ENCODE measurements around the gene FHIT. TPM values are rescaled to one million over a fixed set of nuclear protein-coding genes. Genes with fewer than 3 reads are reported as not detected.

Gene FHIT
- total and polyA plus RNA-seq, 5 experiments from 2014 or later, result 11.7 to 32.3 (median 15.5) TPM

DNA sequence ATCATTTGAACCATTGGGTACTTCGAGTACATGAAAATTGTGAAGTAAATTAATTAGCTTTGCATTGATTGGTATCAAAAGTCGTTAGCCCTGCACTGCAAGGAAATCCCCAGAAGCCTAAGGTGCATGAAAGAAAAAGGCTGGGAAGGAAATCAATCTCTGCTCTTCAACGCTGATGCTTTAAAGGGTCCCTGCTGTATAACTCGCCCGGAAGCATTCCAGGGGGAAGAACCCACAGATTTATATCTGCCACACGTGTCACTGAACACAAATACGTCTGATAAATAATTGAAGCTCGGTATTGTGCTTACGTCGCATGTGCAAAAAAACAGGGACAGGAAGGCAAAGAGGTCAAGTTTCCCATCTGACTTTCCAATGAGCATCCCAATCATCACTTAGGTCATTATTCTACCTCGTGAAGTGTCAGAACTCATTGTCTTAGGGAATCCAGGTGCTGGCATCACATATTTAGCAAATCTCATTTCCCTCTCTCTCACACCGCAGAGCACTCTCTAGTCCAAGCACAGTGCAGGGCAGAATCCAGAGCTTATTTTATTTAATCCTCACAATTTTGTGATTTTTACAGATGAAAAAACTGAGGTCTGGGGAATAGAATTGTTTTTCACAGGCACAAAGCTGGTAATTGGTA lies 1397.1 kb downstream of the FHIT start:
- H3K36me3 Mint-ChIP-seq, result peaks cover 0 to 9% (median 7%) of the 10 kb centered on the region in 3 donors
- no peaks in the 10 kb centered on the region for H3K27me3 Mint-ChIP-seq
- no peak overlapping the region for H3K4me3 Mint-ChIP-seq
- ATAC-seq (no peak), DNase-seq (no peak)
- no peak overlapping the region for H3K27ac Mint-ChIP-seq
- H3K4me1 Mint-ChIP-seq, result peaks cover 7 to 13% (median 10%) of the 10 kb centered on the region in 4 donors
- POLR2A ChIA-PET, result no interaction called here
- H3K9me3 Mint-ChIP-seq, result no peaks in the 10 kb centered on the region

DNA sequence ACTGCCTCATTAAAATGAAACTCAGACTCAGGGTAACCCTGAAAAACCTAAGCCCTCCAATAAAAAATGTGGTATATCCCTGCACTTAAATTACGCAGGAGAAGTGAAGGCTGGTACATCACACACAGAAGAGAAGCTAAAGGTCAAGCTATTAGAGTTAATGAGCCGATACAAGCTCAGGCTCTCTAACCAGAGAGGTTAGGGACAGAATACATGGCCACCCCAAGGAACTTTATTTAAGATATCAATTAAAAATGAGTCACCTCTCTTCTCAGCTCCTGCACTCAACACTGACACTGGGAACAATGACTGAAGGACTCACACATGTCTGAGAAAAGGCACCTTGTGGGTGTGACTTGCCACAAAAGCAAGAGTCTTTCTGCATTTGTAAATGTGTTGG lies 1400.8 kb downstream of the FHIT start:
- Mint-ChIP-seq H3K4me1 (peaks cover 0 to 4% (median 0%) of the 10 kb centered on the region in 4 donors), H3K9me3 (peaks cover 2 to 15% (median 9%) of the 10 kb centered on the region in 9 donors), H3K27me3 (no peaks in the 10 kb centered on the region), H3K27ac (no peak overlapping the region), H3K36me3 (peaks cover 7 to 24% (median 21%) of the 10 kb centered on the region in 3 donors), H3K4me3 (no peak overlapping the region)
- POLR2A ChIA-PET, result no interaction called here
- ATAC-seq (no peak), DNase-seq (no peak)

DNA sequence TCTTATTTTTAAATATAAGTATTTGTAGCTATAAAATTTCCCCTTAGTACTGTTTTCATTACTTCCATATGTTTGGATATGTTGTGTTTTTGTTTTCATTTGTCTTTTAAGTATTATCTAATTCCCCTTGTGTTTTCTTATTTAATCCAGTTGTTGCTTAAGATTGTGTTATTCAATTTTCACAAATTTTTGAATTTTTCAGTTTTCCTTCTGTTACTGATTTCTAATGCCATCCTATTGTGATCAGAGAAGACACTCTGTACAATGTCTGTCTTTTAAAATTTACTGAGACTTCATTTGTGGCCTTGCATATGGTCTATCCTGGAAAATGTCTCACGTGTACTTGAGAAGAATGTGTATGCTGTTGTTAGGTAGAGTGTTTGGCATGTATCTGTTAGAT lies 1405.9 kb downstream of the FHIT start:
- Mint-ChIP-seq H3K9me3 (peaks cover 2 to 15% (median 9%) of the 10 kb centered on the region in 9 donors), H3K36me3 (peaks cover 10 to 21% (median 14%) of the 10 kb centered on the region in 3 donors), H3K27ac (peak overlapping the region in 2 of 10 donors; percentile 29 to 68), H3K4me1 (peaks cover 9 to 18% (median 14%) of the 10 kb centered on the region in 4 donors), H3K4me3 (no peak overlapping the region), H3K27me3 (no peaks in the 10 kb centered on the region)
- POLR2A ChIA-PET, result no interaction called here
- ATAC-seq (no peak), DNase-seq (no peak)

DNA sequence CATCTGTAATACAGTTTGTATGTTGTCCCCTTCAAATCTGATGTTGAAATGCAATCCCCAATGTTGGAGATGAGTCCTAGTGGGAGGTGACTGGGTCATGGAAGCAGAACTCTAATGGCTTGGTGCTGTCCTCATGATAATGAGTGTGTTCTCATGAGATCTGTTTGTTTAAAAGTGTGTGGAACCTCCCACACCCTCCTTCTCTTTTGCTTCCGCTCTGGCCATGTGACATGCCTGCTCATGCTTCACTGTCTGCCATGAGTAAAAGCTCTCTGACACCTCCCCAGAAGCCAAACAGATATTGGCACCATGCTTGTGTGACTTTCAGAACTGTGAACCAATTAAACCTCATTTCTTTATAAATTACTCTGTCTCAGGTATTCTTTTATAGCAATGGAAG lies 1407.4 kb downstream of the FHIT start:
- H3K27me3 Mint-ChIP-seq, result no peaks in the 10 kb centered on the region
- POLR2A ChIA-PET, result no interaction called here
- H3K4me3 Mint-ChIP-seq, result no peak overlapping the region
- peaks cover 10 to 16% (median 13%) of the 10 kb centered on the region in 3 donors for H3K36me3 Mint-ChIP-seq
- peaks cover 20 to 31% (median 26%) of the 10 kb centered on the region in 4 donors for H3K4me1 Mint-ChIP-seq
- H3K27ac Mint-ChIP-seq, result no peak overlapping the region
- H3K9me3 Mint-ChIP-seq, result peaks cover 2 to 15% (median 9%) of the 10 kb centered on the region in 9 donors
- DNase-seq (no peak), ATAC-seq (no peak)

DNA sequence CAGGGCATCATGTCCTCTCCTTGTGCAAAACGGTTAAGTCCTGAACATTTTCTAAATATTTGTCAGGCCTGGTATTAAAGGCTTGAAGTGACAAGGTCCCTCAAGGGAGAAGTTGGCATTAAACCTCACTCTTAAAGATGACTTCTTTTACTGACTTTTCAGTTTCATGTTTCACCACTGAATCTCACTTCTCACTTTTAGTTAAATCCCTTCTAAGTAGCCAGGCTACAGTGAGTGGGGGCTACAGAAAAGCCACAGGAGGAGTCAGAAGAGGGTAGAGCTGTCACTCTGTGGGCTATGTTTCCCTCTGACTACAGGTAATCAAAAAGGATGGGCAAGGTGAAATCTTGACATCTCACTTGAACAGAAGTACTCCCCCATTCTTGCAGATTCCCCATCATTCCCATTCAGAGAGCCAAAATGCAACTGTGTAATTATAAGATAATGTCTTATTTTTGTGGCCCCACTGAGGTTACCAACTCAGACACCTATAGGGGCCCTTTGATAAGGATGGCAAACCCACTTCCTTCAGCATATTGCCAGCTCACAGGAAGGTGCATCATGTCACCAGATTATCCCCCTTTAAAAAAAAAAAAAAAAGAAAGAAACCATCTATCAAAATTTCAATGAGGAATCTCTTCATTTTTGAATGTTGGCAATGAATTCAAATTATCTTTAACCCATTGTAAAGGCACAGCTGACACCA lies 1411.3 kb downstream of the FHIT start:
- H3K36me3 Mint-ChIP-seq, result peaks cover 9 to 13% (median 11%) of the 10 kb centered on the region in 3 donors
- H3K27ac Mint-ChIP-seq, result peak overlapping the region in 1 of 10 donors; percentile 45
- peak overlapping the region in 5 of 10 donors; percentile 0 to 24 (median 9) for H3K4me3 Mint-ChIP-seq
- POLR2A ChIA-PET, result interaction anchor here (0.6 kb wide), 1 partner anchor 63 kb away, joined by 3 read pairs; no protein-coding TSS in a partner anchor
- ATAC-seq, result peak; percentile 64 to 96
- peaks cover 0 to 8% (median 0%) of the 10 kb centered on the region in 9 donors for H3K9me3 Mint-ChIP-seq
- H3K27me3 Mint-ChIP-seq, result no peaks in the 10 kb centered on the region
- peak in 4 of 10 donors; percentile 8 to 52 (median 26) for DNase-seq
- H3K4me1 Mint-ChIP-seq, result peaks cover 26 to 37% (median 29%) of the 10 kb centered on the region in 4 donors

DNA sequence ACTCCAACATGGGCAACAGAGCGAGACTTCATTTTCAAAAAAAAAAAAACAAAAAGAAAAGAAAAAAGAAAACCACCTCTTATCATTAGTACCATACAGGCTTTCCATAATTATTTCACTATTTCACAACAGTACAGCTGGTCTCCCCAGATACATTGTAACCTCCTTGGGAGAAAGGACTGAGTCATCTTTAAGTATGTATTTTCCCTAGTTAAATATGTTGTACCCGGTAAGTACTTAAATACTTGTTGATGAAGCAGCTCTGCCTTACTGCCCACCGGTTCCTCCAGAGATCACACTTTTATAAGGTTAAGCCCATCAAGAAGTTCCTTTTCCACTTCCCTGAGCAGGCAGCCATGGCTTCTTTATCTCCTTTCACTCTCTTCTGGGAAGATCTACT lies 1412.0 kb downstream of the FHIT start:
- Mint-ChIP-seq H3K27me3 (no peaks in the 10 kb centered on the region), H3K4me3 (peak overlapping the region in 1 of 10 donors; percentile 8), H3K27ac (peak overlapping the region in 1 of 10 donors; percentile 45), H3K9me3 (peaks cover 0 to 11% (median 0%) of the 10 kb centered on the region in 9 donors), H3K36me3 (peaks cover 10 to 12% (median 11%) of the 10 kb centered on the region in 3 donors), H3K4me1 (peaks cover 24 to 33% (median 28%) of the 10 kb centered on the region in 4 donors)
- POLR2A ChIA-PET, result no interaction called here
- ATAC-seq (no peak), DNase-seq (no peak)

DNA sequence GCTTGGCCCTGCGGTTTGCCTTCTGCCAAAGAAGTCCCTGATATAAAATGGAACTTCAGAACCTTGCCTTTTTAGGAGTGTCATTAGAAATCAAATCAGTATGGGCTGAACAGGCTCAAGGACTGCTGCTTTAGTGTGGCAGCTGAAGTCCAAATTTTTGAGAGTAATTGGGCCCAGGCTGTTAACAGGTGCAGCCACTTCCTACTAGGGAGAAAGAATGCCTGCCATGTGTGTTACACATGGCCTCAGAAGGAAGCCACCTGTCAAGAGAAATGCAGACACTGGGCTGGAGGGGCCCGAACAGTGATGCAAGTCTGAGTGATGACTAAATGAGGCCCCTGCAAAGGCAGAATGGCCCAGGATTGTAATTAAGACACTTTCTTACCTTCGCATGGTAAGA lies 1414.7 kb downstream of the FHIT start:
- no peak for DNase-seq
- POLR2A ChIA-PET, result no interaction called here
- Mint-ChIP-seq H3K27ac (no peak overlapping the region), H3K4me1 (peaks cover 22 to 30% (median 26%) of the 10 kb centered on the region in 4 donors), H3K9me3 (peaks cover 0 to 17% (median 0%) of the 10 kb centered on the region in 9 donors), H3K4me3 (no peak overlapping the region), H3K36me3 (peaks cover 10 to 13% (median 10%) of the 10 kb centered on the region in 3 donors), H3K27me3 (no peaks in the 10 kb centered on the region)
- ATAC-seq, result no peak

DNA sequence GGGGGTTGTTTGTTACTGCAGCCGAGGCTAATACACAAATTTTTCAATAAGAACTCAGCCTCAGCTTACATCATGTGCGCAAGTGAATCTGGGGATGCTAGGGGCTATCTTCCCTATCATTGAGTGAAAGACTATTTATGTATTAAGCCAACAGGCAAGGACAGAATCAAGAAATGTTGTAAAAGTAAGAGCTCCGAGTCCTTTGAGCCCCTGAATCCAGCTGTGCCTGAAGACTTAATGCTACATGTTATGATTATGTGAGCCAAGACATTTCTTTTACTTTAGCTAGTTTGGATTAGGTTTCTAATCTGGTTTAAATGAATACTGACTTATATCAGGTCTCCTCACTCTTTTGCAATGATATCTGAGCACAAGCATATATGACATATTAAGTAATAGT lies 1418.5 kb downstream of the FHIT start:
- Mint-ChIP-seq H3K4me3 (no peak overlapping the region), H3K9me3 (peaks cover 0 to 17% (median 0%) of the 10 kb centered on the region in 9 donors), H3K27me3 (no peaks in the 10 kb centered on the region), H3K4me1 (peaks cover 0 to 3% (median 0%) of the 10 kb centered on the region in 4 donors), H3K27ac (no peak overlapping the region), H3K36me3 (peaks cover 10 to 15% (median 12%) of the 10 kb centered on the region in 3 donors)
- POLR2A ChIA-PET, result no interaction called here
- DNase-seq, result no peak
- no peak for ATAC-seq

DNA sequence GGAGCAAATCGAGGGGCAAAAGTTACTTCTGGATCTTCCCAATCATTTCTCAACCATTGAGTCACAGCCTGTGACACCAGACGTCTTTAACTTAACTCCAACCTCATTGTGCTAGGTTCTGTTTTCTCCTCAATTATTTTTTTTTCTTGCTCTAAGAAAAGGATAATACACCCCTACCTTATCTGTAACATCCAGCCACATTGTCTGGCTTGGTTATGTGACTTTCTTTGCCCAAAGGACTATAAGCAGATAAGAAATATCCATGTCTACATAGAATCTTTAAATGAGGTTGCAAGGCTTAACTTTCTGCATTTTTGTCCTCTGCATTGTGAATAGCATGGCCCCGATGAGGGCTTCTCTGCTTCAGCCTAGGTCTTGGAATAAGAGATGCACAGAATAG lies 1419.0 kb downstream of the FHIT start:
- no peak for DNase-seq
- Mint-ChIP-seq H3K9me3 (peaks cover 0 to 17% (median 0%) of the 10 kb centered on the region in 9 donors), H3K4me1 (peaks cover 0 to 3% (median 0%) of the 10 kb centered on the region in 4 donors), H3K27ac (no peak overlapping the region), H3K36me3 (peaks cover 10 to 15% (median 12%) of the 10 kb centered on the region in 3 donors), H3K4me3 (no peak overlapping the region), H3K27me3 (no peaks in the 10 kb centered on the region)
- no peak for ATAC-seq
- POLR2A ChIA-PET, result no interaction called here

DNA sequence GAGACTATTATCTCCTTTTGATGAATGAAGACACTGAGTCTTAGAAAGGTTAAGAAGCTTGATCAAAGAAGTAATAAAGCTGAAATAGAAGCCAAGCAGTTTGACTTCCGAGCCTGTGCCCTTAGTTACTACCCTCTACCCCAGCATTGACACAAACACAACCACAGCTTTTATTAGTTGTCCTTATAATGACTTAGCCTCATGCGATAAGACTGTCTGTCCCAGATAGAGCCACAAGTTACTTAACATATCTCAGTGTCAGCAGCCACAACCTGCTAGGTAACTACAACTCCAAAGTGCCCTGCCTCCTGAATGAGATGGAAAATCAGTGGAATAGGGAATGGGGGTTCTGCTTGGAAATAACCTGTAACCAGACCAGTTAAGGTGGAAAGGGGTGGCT lies 1419.9 kb downstream of the FHIT start:
- Mint-ChIP-seq H3K9me3 (peaks cover 0 to 17% (median 0%) of the 10 kb centered on the region in 9 donors), H3K36me3 (peaks cover 10 to 15% (median 12%) of the 10 kb centered on the region in 3 donors), H3K27me3 (no peaks in the 10 kb centered on the region), H3K27ac (no peak overlapping the region), H3K4me1 (peaks cover 0 to 3% (median 0%) of the 10 kb centered on the region in 4 donors), H3K4me3 (no peak overlapping the region)
- no peak for ATAC-seq
- POLR2A ChIA-PET, result no interaction called here
- DNase-seq, result no peak

DNA sequence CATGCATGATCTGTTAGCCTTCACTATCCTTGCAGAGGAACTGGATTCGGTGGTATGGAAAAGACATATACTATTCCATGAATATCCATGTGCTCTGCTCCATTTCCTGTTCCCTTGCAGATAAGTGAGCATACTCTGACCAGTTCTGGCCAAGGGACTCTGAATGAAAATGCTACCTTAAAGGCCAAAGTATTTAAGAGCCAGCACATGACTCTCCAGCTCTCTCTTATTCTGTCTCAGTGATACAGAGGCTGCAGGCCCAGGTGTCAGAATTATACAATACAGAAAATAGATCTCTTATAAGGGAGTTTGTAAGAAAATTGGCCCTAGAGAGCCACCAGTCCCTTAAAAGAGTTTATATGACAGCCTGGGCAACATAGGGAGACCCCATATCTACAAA lies 1421.7 kb downstream of the FHIT start:
- no peaks in the 10 kb centered on the region for H3K27me3 Mint-ChIP-seq
- DNase-seq, result no peak
- peaks cover 3 to 8% (median 5%) of the 10 kb centered on the region in 4 donors for H3K4me1 Mint-ChIP-seq
- H3K4me3 Mint-ChIP-seq, result no peak overlapping the region
- no peak for ATAC-seq
- H3K9me3 Mint-ChIP-seq, result peaks cover 0 to 7% (median 0%) of the 10 kb centered on the region in 9 donors
- POLR2A ChIA-PET, result no interaction called here
- no peak overlapping the region for H3K27ac Mint-ChIP-seq
- H3K36me3 Mint-ChIP-seq, result peaks cover 0 to 6% (median 2%) of the 10 kb centered on the region in 3 donors

DNA sequence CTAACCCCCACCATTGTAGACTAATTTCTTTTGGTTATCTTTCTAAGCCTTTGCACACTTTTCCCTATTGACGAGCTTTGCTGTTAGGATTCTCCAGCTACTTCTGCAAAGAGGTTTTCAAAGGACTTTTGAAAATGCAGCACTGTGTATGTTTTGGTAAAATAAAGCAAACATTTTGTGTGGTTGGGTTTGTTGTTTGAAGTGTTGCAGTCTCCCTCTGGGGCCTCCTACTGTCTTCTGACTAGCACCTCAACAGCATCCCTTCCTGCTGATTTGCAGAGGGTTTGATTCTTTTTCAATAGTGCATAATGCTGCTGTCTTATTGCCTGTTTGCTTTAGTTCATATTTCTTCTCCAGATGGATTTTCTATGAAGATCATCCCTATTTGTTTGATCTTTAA lies 1426.4 kb downstream of the FHIT start:
- Mint-ChIP-seq H3K27me3 (no peaks in the 10 kb centered on the region), H3K9me3 (peaks cover 0 to 19% (median 3%) of the 10 kb centered on the region in 9 donors), H3K27ac (peak overlapping the region in 1 of 10 donors; percentile 44), H3K4me3 (no peak overlapping the region), H3K4me1 (peaks cover 3 to 14% (median 7%) of the 10 kb centered on the region in 4 donors), H3K36me3 (peaks cover 8 to 15% (median 10%) of the 10 kb centered on the region in 3 donors)
- no peak for DNase-seq
- POLR2A ChIA-PET, result no interaction called here
- ATAC-seq, result no peak

DNA sequence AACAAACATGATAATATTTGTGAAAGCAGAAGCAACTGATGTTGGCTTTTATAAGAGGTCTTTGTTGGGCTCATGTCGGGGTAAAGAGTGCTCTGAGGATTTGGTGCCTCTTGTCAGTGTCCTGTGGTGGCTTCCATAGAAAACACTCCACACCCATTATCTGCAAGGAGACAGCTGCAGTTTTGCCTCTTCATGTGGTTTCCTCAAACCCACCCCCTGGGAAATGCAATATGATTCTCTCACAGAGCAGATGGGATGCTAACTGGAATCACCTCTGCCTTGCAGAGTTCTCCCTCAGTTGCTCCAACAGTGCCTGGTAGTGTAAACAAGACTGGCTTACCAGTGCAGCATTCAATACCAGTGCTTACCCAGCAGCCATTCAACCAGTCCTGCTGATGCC lies 1430.0 kb downstream of the FHIT start:
- Mint-ChIP-seq H3K27me3 (no peaks in the 10 kb centered on the region), H3K4me1 (peaks cover 6 to 21% (median 10%) of the 10 kb centered on the region in 4 donors), H3K9me3 (peaks cover 0 to 19% (median 3%) of the 10 kb centered on the region in 9 donors), H3K27ac (peak overlapping the region in 1 of 10 donors; percentile 44), H3K4me3 (no peak overlapping the region), H3K36me3 (peaks cover 13 to 18% (median 15%) of the 10 kb centered on the region in 3 donors)
- DNase-seq (no peak), ATAC-seq (no peak)
- POLR2A ChIA-PET, result no interaction called here

Measured in naive thymus-derived CD8-positive, alpha-beta T cell (primary cell).